Smooth muscle cell (in vitro differentiated cells): ENCODE measurements around the gene HLCS. TPM values are rescaled to one million over a fixed set of nuclear protein-coding genes. Genes with fewer than 3 reads are reported as not detected.
"Not testable (repeated sequence)": the region's sequence is repeated elsewhere in the genome, so short reads cannot be mapped to it uniquely, and the experiment has no call there.

Experiments
- DNase-seq: peaks from one replicate; lab custom pipeline; 2025; ENCODE audit not compliant: unreplicated experiment; lab: John Stamatoyannopoulos, UW
- H2AFZ ChIP-seq: fragments of 200-600 bp; sonication (generic); 2 replicates; pipeline ENCODE4 v1.6.0; 2016; ENCODE audit warnings: antibody characterized with exemption, low read depth, mild to moderate bottlenecking
- H3F3A ChIP-seq: fragments of 200-600 bp; sonication (generic); 2 replicates; pipeline ENCODE4 v1.6.0; 2017; ENCODE audit warnings: antibody characterized with exemption, low read depth
- H3K27ac ChIP-seq: fragments of 200-600 bp; sonication (generic); 2 replicates; pipeline ENCODE4 v1.5.1; 2016; ENCODE audit warnings: low read depth, mild to moderate bottlenecking
- H3K27me3 ChIP-seq: fragments of 200-600 bp; sonication (generic); 2 replicates; pipeline ENCODE4 v1.6.1; 2016; ENCODE audit warnings: low read depth, mild to moderate bottlenecking
- H3K36me3 ChIP-seq: fragments of 200-600 bp; sonication (generic); 2 replicates; pipeline ENCODE4 v1.5.1; 2016; ENCODE audit warnings: low read depth
- H3K4me1 ChIP-seq: fragments of 200-600 bp; sonication (generic); 2 replicates; pipeline ENCODE4 v1.5.1; 2016; ENCODE audit warnings: low read depth
- H3K4me2 ChIP-seq: fragments of 200-600 bp; sonication (generic); 2 replicates; pipeline ENCODE4 v1.6.0; 2016; ENCODE audit warnings: mild to moderate bottlenecking
- H3K4me3 ChIP-seq: fragments of 200-600 bp; sonication (generic); 2 replicates; pipeline ENCODE4 v1.5.1; 2016; ENCODE audit warnings: mild to moderate bottlenecking
- H3K79me2 ChIP-seq: fragments of 200-600 bp; sonication (generic); 2 replicates; pipeline ENCODE4 v1.6.0; 2016; ENCODE audit warnings: low read depth, mild to moderate bottlenecking
- H3K9ac ChIP-seq: fragments of 200-600 bp; sonication (generic); 2 replicates; pipeline ENCODE4 v1.6.0; 2016; ENCODE audit warnings: low read depth
- H3K9me3 ChIP-seq: fragments of 200-600 bp; sonication (generic); replicated peaks from 2 replicates; pipeline ENCODE4 v1.5.1; 2016; ENCODE audit warnings: low read depth
- H4K20me1 ChIP-seq: fragments of 200-600 bp; sonication (generic); 2 replicates; pipeline ENCODE4 v1.6.0; 2016; ENCODE audit warnings: low read depth
- CTCF ChIP-seq: fragments of 200-600 bp; sonication (generic); IDR thresholded peaks from 2 replicates; pipeline ENCODE4 v1.5.1; 2017; ENCODE audit warnings: borderline replicate concordance, mild to moderate bottlenecking, antibody characterized with exemption; ENCODE audit not compliant: insufficient read depth, poor library complexity, severe bottlenecking
- WGBS: methylation state at CpG from one replicate; pipeline ENCODE4 v1.1.7; 2016; ENCODE audit warnings: low lambda C conversion rate; 5-methylcytosine and 5-hydroxymethylcytosine counted together
- polyA plus RNA-seq: library from polyadenylated mRNA; unstranded; fragments of >200 nt; fragmentation: Nextera tagmentation; extraction: Ambion mirVana; gene quantifications from 2 replicates; pipeline ENCODE4 v1.2.1, GENCODE V29; 2016
- total RNA-seq: library from RNA; depleted of rRNA; stranded (reverse); fragments of >200 nt; gene quantifications from 2 replicates; pipeline ENCODE4 v1.2.3, GENCODE V29; 2014

HLCS gene
- total and polyA plus RNA-seq, 2 experiments from 2014 or later, result 7.5 to 20.6 TPM

DNA sequence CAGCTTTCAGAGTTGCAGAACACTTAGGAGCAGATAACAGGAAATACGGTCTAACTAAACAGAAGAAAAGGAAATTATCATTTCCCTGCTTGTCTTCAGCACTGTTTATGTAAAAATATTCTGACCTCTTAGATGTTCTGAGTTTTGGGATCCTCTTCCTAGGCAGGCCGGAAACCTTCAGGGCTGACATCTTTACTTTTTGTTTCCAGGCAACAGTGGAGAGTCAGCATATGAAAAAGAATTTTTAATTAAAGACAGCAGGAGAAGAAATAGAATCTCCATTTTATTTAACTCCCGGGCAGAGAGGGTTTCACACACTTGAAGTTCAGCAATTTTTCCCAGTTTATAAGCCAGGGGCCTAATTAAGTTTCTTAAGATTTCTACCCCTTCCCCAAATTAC is 35.0 kb upstream of the HLCS start:
- no peak overlapping the region for H3K4me3 ChIP-seq
- H3K79me2 ChIP-seq, result no peaks in the 10 kb centered on the region
- H3K27me3 ChIP-seq, result peaks cover 22% of the 10 kb centered on the region
- no peak for TF ChIP-seq CTCF
- H3K9me3 ChIP-seq, result no peaks in the 10 kb centered on the region
- no peaks in the 10 kb centered on the region for H3F3A ChIP-seq
- no peaks in the 10 kb centered on the region for H3K36me3 ChIP-seq
- H4K20me1 ChIP-seq, result no peaks in the 10 kb centered on the region
- no peak for DNase-seq
- H3K4me2 ChIP-seq, result no peak overlapping the region
- H2AFZ ChIP-seq, result no peak overlapping the region
- peaks cover 5% of the 10 kb centered on the region for H3K4me1 ChIP-seq
- H3K9ac ChIP-seq, result no peak overlapping the region
- H3K27ac ChIP-seq, result no peak overlapping the region
- 77% methylated on average over 3 of the region's 3 CpGs for WGBS

GRCh38 chr21:37000381-37000780 is 33.9 kb upstream of the HLCS start:
- WGBS, result 90% methylated on average over 4 of the region's 4 CpGs
- Histone ChIP-seq H3K27ac (no peak overlapping the region), H2AFZ (no peak overlapping the region), H3K4me2 (no peak overlapping the region), H3K9me3 (no peaks in the 10 kb centered on the region), H3K27me3 (peaks cover 11% of the 10 kb centered on the region), H3F3A (no peaks in the 10 kb centered on the region), H3K4me1 (peaks cover 5% of the 10 kb centered on the region), H3K36me3 (no peaks in the 10 kb centered on the region), H4K20me1 (no peaks in the 10 kb centered on the region), H3K79me2 (no peaks in the 10 kb centered on the region), H3K9ac (no peak overlapping the region), H3K4me3 (no peak overlapping the region)
- no peak for TF ChIP-seq CTCF
- DNase-seq, result no peak

GRCh38 chr21:36999131-36999898 is 32.8 kb upstream of the HLCS start:
- no peak overlapping the region for H3K4me2 ChIP-seq
- 87% methylated on average over 11 of the region's 11 CpGs for WGBS
- no peaks in the 10 kb centered on the region for H4K20me1 ChIP-seq
- no peak overlapping the region for H3K27ac ChIP-seq
- H2AFZ ChIP-seq, result no peak overlapping the region
- no peak for DNase-seq
- no peaks in the 10 kb centered on the region for H3K79me2 ChIP-seq
- H3K27me3 ChIP-seq, result peaks cover under 1% of the 10 kb centered on the region
- H3K36me3 ChIP-seq, result no peaks in the 10 kb centered on the region
- no peaks in the 10 kb centered on the region for H3F3A ChIP-seq
- H3K9ac ChIP-seq, result no peak overlapping the region
- peaks cover 5% of the 10 kb centered on the region for H3K4me1 ChIP-seq
- H3K9me3 ChIP-seq, result no peaks in the 10 kb centered on the region
- TF ChIP-seq CTCF, result no peak
- no peak overlapping the region for H3K4me3 ChIP-seq

GRCh38 chr21:36995285-36995684 is 28.8 kb upstream of the HLCS start:
- not testable (repeated sequence) for H3K79me2 ChIP-seq, H3K4me1 ChIP-seq, H3K27ac ChIP-seq, H3K27me3 ChIP-seq, H3K36me3 ChIP-seq, H3K4me2 ChIP-seq, H2AFZ ChIP-seq, H3F3A ChIP-seq, H3K9me3 ChIP-seq, H3K4me3 ChIP-seq, DNase-seq, H3K9ac ChIP-seq, H4K20me1 ChIP-seq
- WGBS, result 96% methylated on average over 12 of the region's 12 CpGs
